Measurements from ENCODE around the gene MICU2.

DNA sequence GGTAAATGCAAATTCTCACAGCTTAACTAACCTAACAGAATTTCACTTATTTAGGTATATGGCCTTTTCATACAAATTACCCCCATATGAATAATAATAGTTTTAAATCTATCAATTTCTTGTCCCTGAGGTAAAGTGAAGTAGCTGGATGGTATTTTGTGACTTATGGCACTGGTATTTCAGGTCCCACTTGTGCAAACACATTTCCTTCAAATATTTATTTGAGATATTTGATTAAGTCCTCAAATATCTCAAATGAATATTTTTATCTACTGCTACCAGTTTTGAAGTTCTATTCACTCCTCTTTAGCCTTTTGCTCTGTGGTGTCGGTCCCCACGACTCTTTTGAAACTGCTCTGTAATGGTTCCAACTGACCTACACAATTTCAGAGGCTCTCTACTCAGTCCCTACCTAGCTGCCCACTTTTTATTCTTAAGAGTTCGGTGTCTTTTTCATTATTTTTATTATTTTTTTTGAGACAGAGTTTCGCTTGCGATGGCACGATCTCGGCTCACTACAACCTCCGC lies 85.3 kb downstream of the MICU2 start:
- TF ChIP-seq, protein P1, sequence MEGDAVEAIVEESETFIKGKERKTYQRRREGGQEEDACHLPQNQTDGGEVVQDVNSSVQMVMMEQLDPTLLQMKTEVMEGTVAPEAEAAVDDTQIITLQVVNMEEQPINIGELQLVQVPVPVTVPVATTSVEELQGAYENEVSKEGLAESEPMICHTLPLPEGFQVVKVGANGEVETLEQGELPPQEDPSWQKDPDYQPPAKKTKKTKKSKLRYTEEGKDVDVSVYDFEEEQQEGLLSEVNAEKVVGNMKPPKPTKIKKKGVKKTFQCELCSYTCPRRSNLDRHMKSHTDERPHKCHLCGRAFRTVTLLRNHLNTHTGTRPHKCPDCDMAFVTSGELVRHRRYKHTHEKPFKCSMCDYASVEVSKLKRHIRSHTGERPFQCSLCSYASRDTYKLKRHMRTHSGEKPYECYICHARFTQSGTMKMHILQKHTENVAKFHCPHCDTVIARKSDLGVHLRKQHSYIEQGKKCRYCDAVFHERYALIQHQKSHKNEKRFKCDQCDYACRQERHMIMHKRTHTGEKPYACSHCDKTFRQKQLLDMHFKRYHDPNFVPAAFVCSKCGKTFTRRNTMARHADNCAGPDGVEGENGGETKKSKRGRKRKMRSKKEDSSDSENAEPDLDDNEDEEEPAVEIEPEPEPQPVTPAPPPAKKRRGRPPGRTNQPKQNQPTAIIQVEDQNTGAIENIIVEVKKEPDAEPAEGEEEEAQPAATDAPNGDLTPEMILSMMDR (IDR thresholded peaks at IDR 0.05): no peak
- TF ChIP-seq POLR2AphosphoS5 (IDR thresholded peaks at IDR 0.05) (no peak), POLR2A (IDR thresholded peaks at IDR 0.05; ENCODE audit: low read depth) (no peak)
